Suppressor macrophage treated with lipopolysaccharide for 1 hour (primary cell): ENCODE results near the gene GLYR1.

Source experiments
- DNase-seq, 3 donors: peaks; one replicate each; pipeline ENCODE4 v3.0.0-alpha.2; 2020 to 2022

Gene GLYR1

GRCh38 chr16:4803401-4803844, 43.7 kb downstream of the GLYR1 start:
- DNase-seq, result peak; percentile 38 to 58 (median 53)

GRCh38 chr16:4802659-4803287, 44.3 kb downstream of the GLYR1 start:
- DNase-seq, result peak; percentile 93 to 97 (median 94)

GRCh38 chr16:4801962-4802658, 45.0 kb downstream of the GLYR1 start, which contains the start of gene ROGDI:
Gene ROGDI, minus strand, starts transcription at chr16:4802633. Its CDS starts 62 bp downstream, at chr16:4802571.
- DNase-seq, result peak in 2 of 3 donors; percentile 18 to 52

- no peak for DNase-seq
These were observed 45.8 kb downstream of the GLYR1 start for GRCh38 chr16:4801051-4801961.

- DNase-seq, result peak in 2 of 3 donors; percentile 29 to 53
These were observed 46.6 kb downstream of the GLYR1 start for GRCh38 chr16:4800290-4801041.

- no peak for DNase-seq
These were observed 47.8 kb downstream of the GLYR1 start for GRCh38 chr16:4799171-4799855.

- DNase-seq, result no peak
These were observed 48.6 kb downstream of the GLYR1 start for GRCh38 chr16:4798456-4798855.

GRCh38 chr16:4797805-4798252, 49.3 kb downstream of the GLYR1 start:
- DNase-seq, result no peak

- no peak for DNase-seq
These were observed 49.9 kb downstream of the GLYR1 start for GRCh38 chr16:4796982-4797804.

- DNase-seq, result no peak
These were observed 51.1 kb downstream of the GLYR1 start for GRCh38 chr16:4795828-4796572.

GRCh38 chr16:4795181-4795827, 51.8 kb downstream of the GLYR1 start, which contains the start of gene SMIM22:
Gene SMIM22, plus strand, starts transcription at chr16:4795369. Its CDS starts 366 bp downstream, at chr16:4795735.
- DNase-seq, result no peak

GRCh38 chr16:4792951-4793513, 54.1 kb downstream of the GLYR1 start:
- no peak for DNase-seq

- peak; percentile 33 to 44 (median 39) for DNase-seq
These were observed 56.2 kb downstream of the GLYR1 start for GRCh38 chr16:4790871-4791270.

GRCh38 chr16:4790261-4790660, 56.8 kb downstream of the GLYR1 start:
- no peak for DNase-seq

- DNase-seq, result no peak
These were observed 58.2 kb downstream of the GLYR1 start for GRCh38 chr16:4788910-4789309.

GRCh38 chr16:4788489-4788889, 58.6 kb downstream of the GLYR1 start:
- no peak for DNase-seq

- DNase-seq, result no peak
These were observed 59.2 kb downstream of the GLYR1 start, which contains the start of gene SEPTIN12 for GRCh38 chr16:4787627-4788482. Gene SEPTIN12, minus strand, starts transcription at chr16:4788345. Its CDS starts 700 bp downstream, at chr16:4787645.

- DNase-seq, result no peak
These were observed 60.0 kb downstream of the GLYR1 start for GRCh38 chr16:4787068-4787467.
